Stimulated activated CD8-positive, alpha-beta memory T cell treated with anti-CD3 and anti-CD28 coated beads, Interleukin-15, amount 100 ng/mL, for 1 hour (primary cell): Measurements from ENCODE around the gene CCP110.

Experiments used
- DNase-seq: peaks from one replicate; pipeline ENCODE4 v3.0.0-alpha.2; 2020; ENCODE audit warnings: low read depth

CCP110 gene

GRCh38 chr16:19601083-19601976 lies 77.6 kb downstream of the CCP110 start:
- DNase-seq = no peak
